Omental fat pad (tissue), 4 donors: ENCODE results near the gene PARP8. TPM values are rescaled to one million over a fixed set of nuclear protein-coding genes. Genes with fewer than 3 reads are reported as not detected.
"Not testable (repeated sequence)": the region's sequence is repeated elsewhere in the genome, so short reads cannot be mapped to it uniquely, and the experiment has no call there.

Source experiments
- ATAC-seq: fragments of 150-250 bp; one replicate; pipeline ENCODE4 v1.9.1; 2016; ENCODE audit warnings: mild to moderate bottlenecking, moderate library complexity; ENCODE audit not compliant: low FRiP score
- DNase-seq: peaks from one replicate; pipeline ENCODE4 v3.0.0-alpha.2; 2019; ENCODE audit warnings: low spot score
- total RNA-seq, 4 donors: library from RNA; depleted of rRNA; stranded (reverse); fragments of >200 nt; gene quantifications; one replicate each; pipeline ENCODE4 v1.1.0, GENCODE V29; 2016
- TF ChIP-seq, protein P1 (sequence below), 3 donors: fragments of 450-650 bp; IDR thresholded peaks; one replicate each; pipeline ENCODE4 v1.5.1; 2016 to 2017; ENCODE audit warnings: antibody characterized with exemption in 3 of 3, mild to moderate bottlenecking in 3 of 3, moderate library complexity in 2 of 3

PARP8 gene
- total RNA-seq, 4 donors from 2014 or later: 28.9 to 38.1 (median 29.7) TPM

- DNase-seq (no peak), ATAC-seq (no peak)
- TF ChIP-seq, protein P1, sequence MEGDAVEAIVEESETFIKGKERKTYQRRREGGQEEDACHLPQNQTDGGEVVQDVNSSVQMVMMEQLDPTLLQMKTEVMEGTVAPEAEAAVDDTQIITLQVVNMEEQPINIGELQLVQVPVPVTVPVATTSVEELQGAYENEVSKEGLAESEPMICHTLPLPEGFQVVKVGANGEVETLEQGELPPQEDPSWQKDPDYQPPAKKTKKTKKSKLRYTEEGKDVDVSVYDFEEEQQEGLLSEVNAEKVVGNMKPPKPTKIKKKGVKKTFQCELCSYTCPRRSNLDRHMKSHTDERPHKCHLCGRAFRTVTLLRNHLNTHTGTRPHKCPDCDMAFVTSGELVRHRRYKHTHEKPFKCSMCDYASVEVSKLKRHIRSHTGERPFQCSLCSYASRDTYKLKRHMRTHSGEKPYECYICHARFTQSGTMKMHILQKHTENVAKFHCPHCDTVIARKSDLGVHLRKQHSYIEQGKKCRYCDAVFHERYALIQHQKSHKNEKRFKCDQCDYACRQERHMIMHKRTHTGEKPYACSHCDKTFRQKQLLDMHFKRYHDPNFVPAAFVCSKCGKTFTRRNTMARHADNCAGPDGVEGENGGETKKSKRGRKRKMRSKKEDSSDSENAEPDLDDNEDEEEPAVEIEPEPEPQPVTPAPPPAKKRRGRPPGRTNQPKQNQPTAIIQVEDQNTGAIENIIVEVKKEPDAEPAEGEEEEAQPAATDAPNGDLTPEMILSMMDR (IDR thresholded peaks at IDR 0.05): no peak
Measured at GRCh38 chr5:50655067-50655809, 11.2 kb upstream of the PARP8 start.

DNA sequence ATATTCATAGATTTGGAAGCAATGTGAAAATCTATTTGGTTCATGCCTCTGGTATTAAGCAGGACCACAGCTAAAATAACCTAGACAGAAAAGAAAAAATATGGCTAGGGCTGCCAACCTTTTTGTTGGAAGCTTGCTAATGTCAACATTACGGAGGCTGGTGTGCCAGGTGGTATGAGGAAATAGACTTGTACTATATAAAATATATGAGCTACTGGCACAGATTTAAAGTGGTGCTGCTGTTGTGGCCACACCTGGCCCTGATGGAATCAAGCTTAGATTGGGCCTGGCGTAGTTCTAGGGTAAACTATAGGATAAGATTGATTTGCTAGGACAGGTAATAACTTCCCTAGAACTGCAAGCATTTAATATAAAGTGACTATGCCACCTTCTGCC lies 10.6 kb upstream of the PARP8 start:
- no peak for DNase-seq
- ATAC-seq: no peak
- TF ChIP-seq, protein P1 (IDR thresholded peaks at IDR 0.05): no peak

DNA sequence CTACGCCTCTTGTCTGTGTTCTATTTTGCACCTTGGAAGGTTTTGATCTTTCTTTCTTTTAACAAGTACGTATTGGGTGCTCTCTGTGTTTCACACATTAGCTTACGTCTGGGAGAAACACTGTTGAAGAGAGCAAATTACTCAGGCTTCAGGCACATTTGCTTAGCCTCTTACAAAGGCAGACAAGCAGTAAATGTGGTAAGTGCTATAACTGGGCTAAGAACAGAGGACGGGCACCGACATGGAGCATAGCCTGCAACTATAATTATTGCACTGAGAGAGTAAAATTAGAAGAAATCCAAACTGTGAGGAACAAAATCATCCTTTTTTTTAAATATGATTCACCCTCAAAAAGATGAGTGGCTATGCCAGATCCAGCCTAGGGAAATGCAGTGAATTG lies 9.4 kb upstream of the PARP8 start:
- no peak for ATAC-seq
- DNase-seq: no peak
- TF ChIP-seq, protein P1 (IDR thresholded peaks at IDR 0.05): no peak

GRCh38 chr5:50658246-50658645 lies 8.2 kb upstream of the PARP8 start:
- DNase-seq (no peak), ATAC-seq (no peak)
- TF ChIP-seq, protein P1 (IDR thresholded peaks at IDR 0.05): no peak

GRCh38 chr5:50663636-50664035 lies 2.8 kb upstream of the PARP8 start:
- TF ChIP-seq, protein P1 (IDR thresholded peaks at IDR 0.05): no peak
- ATAC-seq (no peak), DNase-seq (no peak)

GRCh38 chr5:50665091-50665490 lies 1.3 kb upstream of the PARP8 start:
- no peak for ATAC-seq
- DNase-seq: no peak

DNA sequence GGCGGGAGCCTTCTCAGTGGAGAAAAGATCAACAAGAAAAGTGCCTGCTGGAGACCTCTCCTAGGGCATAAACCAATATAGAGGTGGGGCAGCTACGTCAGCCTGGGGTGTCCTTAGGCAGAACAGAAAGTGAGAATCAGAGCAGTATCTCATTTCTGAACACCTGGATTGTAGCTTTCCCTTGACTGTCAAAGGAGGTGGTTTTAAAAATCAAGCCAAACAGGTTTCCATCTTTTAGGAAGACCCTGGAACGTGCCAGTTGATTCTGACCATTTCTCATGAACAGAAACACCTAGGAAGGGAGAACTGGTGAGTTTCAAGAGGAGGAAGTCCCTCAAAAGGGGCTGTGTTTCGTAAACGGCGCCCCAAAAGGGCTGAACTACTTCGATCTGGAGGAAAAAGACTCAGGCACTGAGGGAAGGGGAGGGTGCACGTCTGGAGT lies 655 bp upstream of the PARP8 start:
- DNase-seq, ATAC-seq: not testable (repeated sequence)

More at GRCh38 chr5:50665091-50665490, 1.3 kb upstream of the PARP8 start:
- TF ChIP-seq, protein P1 (IDR thresholded peaks at IDR 0.05): no peak
